Hepatic stellate cell (primary cell): Measurements from ENCODE around the gene ACOT8.
"Not testable (repeated sequence)": the region's sequence is repeated elsewhere in the genome, so short reads cannot be mapped to it uniquely, and the experiment has no call there.

ENCODE experiments used
- DNase-seq: peaks from one replicate; pipeline ENCODE4 v3.0.0; 2011; ENCODE audit warnings: low spot score

ACOT8 gene

GRCh38 chr20:45852326-45852725 lies 4.9 kb downstream of the ACOT8 start:
- no peak for DNase-seq

- DNase-seq = no peak
These were observed 5.7 kb downstream of the ACOT8 start for GRCh38 chr20:45851501-45851900.

- DNase-seq = no peak
These were observed 6.3 kb downstream of the ACOT8 start for GRCh38 chr20:45850926-45851325.

GRCh38 chr20:45850238-45850637 lies 7.0 kb downstream of the ACOT8 start:
- DNase-seq = no peak

- no peak for DNase-seq
These were observed 8.1 kb downstream of the ACOT8 start for GRCh38 chr20:45848969-45849582.

GRCh38 chr20:45848421-45848820 lies 8.8 kb downstream of the ACOT8 start:
- DNase-seq = no peak

- DNase-seq = no peak
These were observed 11.7 kb downstream of the ACOT8 start for GRCh38 chr20:45845452-45845851.

- no peak for DNase-seq
These were observed 13.7 kb downstream of the ACOT8 start for GRCh38 chr20:45843506-45843905.

GRCh38 chr20:45842169-45842812 lies 14.9 kb downstream of the ACOT8 start:
- peak; percentile 32 for DNase-seq

- DNase-seq = no peak
These were observed 15.6 kb downstream of the ACOT8 start for GRCh38 chr20:45841407-45842129.

GRCh38 chr20:45840700-45841198 lies 16.4 kb downstream of the ACOT8 start:
- no peak for DNase-seq

- no peak for DNase-seq
These were observed 20.4 kb downstream of the ACOT8 start for GRCh38 chr20:45836841-45837240.

GRCh38 chr20:45835825-45836224 lies 21.4 kb downstream of the ACOT8 start:
- no peak for DNase-seq

- DNase-seq = no peak
These were observed 21.8 kb downstream of the ACOT8 start for GRCh38 chr20:45835329-45835765.

- no peak for DNase-seq
These were observed 22.4 kb downstream of the ACOT8 start for GRCh38 chr20:45834797-45835161.

- DNase-seq = peak; percentile 76
These were observed 23.1 kb downstream of the ACOT8 start for GRCh38 chr20:45833883-45834796.

- peak; percentile 90 for DNase-seq
These were observed 23.9 kb downstream of the ACOT8 start, which contains the start of gene SNX21 for GRCh38 chr20:45833030-45833882. Gene SNX21 (plus strand): TSS chr20:45833799. CDS start chr20:45833920, 121 bp downstream.

- DNase-seq = no peak
These were observed 24.6 kb downstream of the ACOT8 start for GRCh38 chr20:45832619-45833018.

- not testable (repeated sequence) for DNase-seq
These were observed 27.5 kb downstream of the ACOT8 start for GRCh38 chr20:45829673-45830106.

- peak; percentile 40 for DNase-seq
These were observed 28.6 kb downstream of the ACOT8 start for GRCh38 chr20:45828589-45828988.

GRCh38 chr20:45827712-45828111 lies 29.5 kb downstream of the ACOT8 start:
- DNase-seq = no peak
